Measurements from ENCODE around the gene DLX5.

DLX5 gene

GRCh38 chr7:96996111-96996957, 28.3 kb downstream of the DLX5 start:
- Mint-ChIP-seq H3K36me3 (no peaks in the 10 kb centered on the region), H3K27ac (no peak overlapping the region), H3K4me1 (no peaks in the 10 kb centered on the region), H3K4me3 (no peak overlapping the region), H3K27me3 (peaks cover 99% of the 10 kb centered on the region), H3K9me3 (no peaks in the 10 kb centered on the region)
- no peak for DNase-seq
- CTCF ChIA-PET = interaction anchor here (0.7 kb wide), 1 partner anchor 23 kb away, joined by 3 read pairs; no protein-coding TSS in a partner anchor

- Mint-ChIP-seq H3K4me3 (no peak overlapping the region), H3K4me1 (no peaks in the 10 kb centered on the region), H3K36me3 (no peaks in the 10 kb centered on the region), H3K27ac (no peak overlapping the region), H3K9me3 (no peaks in the 10 kb centered on the region), H3K27me3 (peaks cover 96% of the 10 kb centered on the region)
- CTCF ChIA-PET = interaction anchor here (0.7 kb wide), 1 partner anchor 24 kb away, joined by 3 read pairs; no protein-coding TSS in a partner anchor
- no peak for DNase-seq
Measured at GRCh38 chr7:96995406-96996110, 29.1 kb downstream of the DLX5 start.

GRCh38 chr7:96993980-96994379, 30.7 kb downstream of the DLX5 start:
- Mint-ChIP-seq H3K36me3 (peaks cover 2% of the 10 kb centered on the region), H3K9me3 (no peaks in the 10 kb centered on the region), H3K4me1 (no peaks in the 10 kb centered on the region), H3K4me3 (no peak overlapping the region), H3K27me3 (peaks cover 91% of the 10 kb centered on the region), H3K27ac (no peak overlapping the region)
- CTCF ChIA-PET = interaction anchor here (1.1 kb wide), 1 partner anchor 9 kb away, joined by 3 read pairs; no protein-coding TSS in a partner anchor
- no peak for DNase-seq

GRCh38 chr7:96993094-96993865, 31.4 kb downstream of the DLX5 start:
- CTCF ChIA-PET = interaction anchor here (1.1 to 1.5 kb wide), 2 partner anchors 10 to 916 kb away, joined by 3 read pairs; no protein-coding TSS in a partner anchor
- peaks cover 91% of the 10 kb centered on the region for H3K27me3 Mint-ChIP-seq
- peaks cover 2% of the 10 kb centered on the region for H3K36me3 Mint-ChIP-seq
- no peak overlapping the region for H3K27ac Mint-ChIP-seq
- no peaks in the 10 kb centered on the region for H3K9me3 Mint-ChIP-seq
- H3K4me1 Mint-ChIP-seq = no peaks in the 10 kb centered on the region
- DNase-seq = no peak
- no peak overlapping the region for H3K4me3 Mint-ChIP-seq

- H3K36me3 Mint-ChIP-seq = peaks cover 2% of the 10 kb centered on the region
- peaks cover 85% of the 10 kb centered on the region for H3K27me3 Mint-ChIP-seq
- no peak overlapping the region for H3K4me3 Mint-ChIP-seq
- H3K9me3 Mint-ChIP-seq = no peaks in the 10 kb centered on the region
- H3K27ac Mint-ChIP-seq = peak overlapping the region; percentile 16
- DNase-seq = no peak
- H3K4me1 Mint-ChIP-seq = no peaks in the 10 kb centered on the region
- CTCF ChIA-PET = interaction anchor here (1.5 kb wide), 1 partner anchor 915 kb away, joined by 3 read pairs; no protein-coding TSS in a partner anchor
Measured at GRCh38 chr7:96992192-96993005, 32.2 kb downstream of the DLX5 start.

GRCh38 chr7:96991546-96992191, 33.0 kb downstream of the DLX5 start:
- H3K27ac Mint-ChIP-seq = no peak overlapping the region
- H3K9me3 Mint-ChIP-seq = no peaks in the 10 kb centered on the region
- no peak for DNase-seq
- H3K27me3 Mint-ChIP-seq = peaks cover 83% of the 10 kb centered on the region
- H3K36me3 Mint-ChIP-seq = peaks cover 2% of the 10 kb centered on the region
- H3K4me1 Mint-ChIP-seq = no peaks in the 10 kb centered on the region
- no peak overlapping the region for H3K4me3 Mint-ChIP-seq
- CTCF ChIA-PET = no interaction called here

GRCh38 chr7:96989859-96990317, 34.7 kb downstream of the DLX5 start:
- Mint-ChIP-seq H3K27me3 (peaks cover 65% of the 10 kb centered on the region), H3K4me1 (no peaks in the 10 kb centered on the region), H3K36me3 (peaks cover 2% of the 10 kb centered on the region), H3K27ac (no peak overlapping the region), H3K4me3 (no peak overlapping the region), H3K9me3 (no peaks in the 10 kb centered on the region)
- CTCF ChIA-PET = interaction anchor here (0.9 kb wide), 1 partner anchor 38 kb away, joined by 3 read pairs; no protein-coding TSS in a partner anchor
- no peak for DNase-seq

GRCh38 chr7:96989241-96989858, 35.3 kb downstream of the DLX5 start:
- CTCF ChIA-PET = interaction anchor here (0.9 to 1.7 kb wide), 2 partner anchors 38 kb away, joined by 3 to 6 read pairs; no protein-coding TSS in a partner anchor
- DNase-seq = no peak
- Mint-ChIP-seq H3K27ac (no peak overlapping the region), H3K9me3 (no peaks in the 10 kb centered on the region), H3K27me3 (peaks cover 60% of the 10 kb centered on the region), H3K4me3 (no peak overlapping the region), H3K36me3 (peaks cover 2% of the 10 kb centered on the region), H3K4me1 (no peaks in the 10 kb centered on the region)

- H3K4me1 Mint-ChIP-seq = no peaks in the 10 kb centered on the region
- peaks cover 45% of the 10 kb centered on the region for H3K27me3 Mint-ChIP-seq
- CTCF ChIA-PET = interaction anchor here (1.7 kb wide), 1 partner anchor 40 kb away, joined by 6 read pairs; no protein-coding TSS in a partner anchor
- no peaks in the 10 kb centered on the region for H3K9me3 Mint-ChIP-seq
- DNase-seq = no peak
- H3K27ac Mint-ChIP-seq = no peak overlapping the region
- H3K4me3 Mint-ChIP-seq = no peak overlapping the region
- H3K36me3 Mint-ChIP-seq = peaks cover 2% of the 10 kb centered on the region
Measured at GRCh38 chr7:96987719-96988118, 36.9 kb downstream of the DLX5 start.

GRCh38 chr7:96986901-96987300, 37.7 kb downstream of the DLX5 start:
- H3K27me3 Mint-ChIP-seq = peaks cover 42% of the 10 kb centered on the region
- H3K4me3 Mint-ChIP-seq = no peak overlapping the region
- no peaks in the 10 kb centered on the region for H3K9me3 Mint-ChIP-seq
- DNase-seq = no peak
- CTCF ChIA-PET = no interaction called here
- H3K27ac Mint-ChIP-seq = no peak overlapping the region
- no peaks in the 10 kb centered on the region for H3K4me1 Mint-ChIP-seq
- peaks cover 2% of the 10 kb centered on the region for H3K36me3 Mint-ChIP-seq

GRCh38 chr7:96985992-96986391, 38.6 kb downstream of the DLX5 start:
- Mint-ChIP-seq H3K4me3 (no peak overlapping the region), H3K27me3 (peaks cover 36% of the 10 kb centered on the region), H3K27ac (no peak overlapping the region), H3K4me1 (no peaks in the 10 kb centered on the region), H3K36me3 (peaks cover 2% of the 10 kb centered on the region), H3K9me3 (no peaks in the 10 kb centered on the region)
- no peak for DNase-seq
- CTCF ChIA-PET = no interaction called here

- no peak for DNase-seq
- Mint-ChIP-seq H3K36me3 (no peaks in the 10 kb centered on the region), H3K4me3 (no peak overlapping the region), H3K4me1 (no peaks in the 10 kb centered on the region), H3K27ac (no peak overlapping the region), H3K27me3 (peaks cover 12% of the 10 kb centered on the region), H3K9me3 (no peaks in the 10 kb centered on the region)
- CTCF ChIA-PET = no interaction called here
Measured at GRCh38 chr7:96982586-96982985, 42.0 kb downstream of the DLX5 start.
